Testis (tissue), 3 donors: Measurements from ENCODE around the gene TRPM3. TPM values are rescaled to one million over a fixed set of nuclear protein-coding genes. Genes with fewer than 3 reads are reported as not detected.

Source experiments
- DNase-seq: peaks from one replicate; pipeline ENCODE4 v3.0.0-alpha.2; 2019
- H3K27ac ChIP-seq, 2 donors: fragments of 200-600 bp; sonication (generic); one replicate each; pipeline ENCODE4 v1.5.1; 2019
- H3K27me3 ChIP-seq: fragments of 200-600 bp; sonication (generic); one replicate; pipeline ENCODE4 v1.5.1; 2019
- H3K36me3 ChIP-seq: fragments of 200-600 bp; sonication (generic); one replicate; pipeline ENCODE4 v1.5.1; 2017; ENCODE audit warnings: low read depth; ENCODE audit errors: missing control alignments
- H3K4me1 ChIP-seq: fragments of 200-600 bp; sonication (generic); one replicate; pipeline ENCODE4 v1.5.1; 2019
- H3K4me3 ChIP-seq, 2 donors: fragments of 200-600 bp; sonication (generic); one replicate each; pipeline ENCODE4 v1.5.1; 2017 to 2019
- H3K9me3 ChIP-seq: fragments of 200-600 bp; sonication (generic); one replicate; pipeline ENCODE4 v1.5.1; 2017
- POLR2A ChIP-seq: fragments of 450-650 bp; IDR thresholded peaks from one replicate; pipeline ENCODE4 v1.6.1; 2017; ENCODE audit warnings: antibody characterized with exemption, mild to moderate bottlenecking, moderate library complexity
- whole genome bisulfite sequencing, 2 donors: methylation state at CpG; one replicate each; pipeline ENCODE4 v1.1.5; 2018; 5-methylcytosine and 5-hydroxymethylcytosine counted together
- intact Hi-C: fragments of 100-400 bp; cut with DNase I; formaldehyde crosslinking; loops from one replicate; pipeline ENCODE4 v1.15.1; 2023; ENCODE audit warnings: low total_unique reads
- polyA plus RNA-seq: library from polyadenylated mRNA; stranded (reverse); fragments of 350-450 nt; fragmentation: Illumina TruSeq; extraction: RNeasy Lipid Tissue Mini Kit (QIAGEN cat#74804); gene quantifications from one replicate; pipeline ENCODE4 v1.2.3, GENCODE V29; 2014; ENCODE audit warnings: low read depth, low replicate concordance; ENCODE audit not compliant: insufficient read depth
- total RNA-seq, 2 donors: library from RNA; depleted of rRNA; stranded (reverse); fragments of >200 nt; gene quantifications; one replicate each; pipeline ENCODE4 v1.2.3, GENCODE V29; 2016
- TF ChIP-seq, protein P1 (sequence below), 3 experiments: fragments of 450-650 bp in 2 of 3; fragments of 200-600 bp in 1 of 3; sonication (generic) in 1 of 3; IDR thresholded peaks; one replicate each; pipeline ENCODE4 v1.5.1; 2016 to 2019; ENCODE audit warnings: antibody characterized with exemption in 3 of 3, mild to moderate bottlenecking in 2 of 3, moderate library complexity in 1 of 3

The TRPM3 gene
- total and polyA plus RNA-seq, 3 donors from 2014 or later: 4.1 to 54.3 (median 43.9) TPM

DNA sequence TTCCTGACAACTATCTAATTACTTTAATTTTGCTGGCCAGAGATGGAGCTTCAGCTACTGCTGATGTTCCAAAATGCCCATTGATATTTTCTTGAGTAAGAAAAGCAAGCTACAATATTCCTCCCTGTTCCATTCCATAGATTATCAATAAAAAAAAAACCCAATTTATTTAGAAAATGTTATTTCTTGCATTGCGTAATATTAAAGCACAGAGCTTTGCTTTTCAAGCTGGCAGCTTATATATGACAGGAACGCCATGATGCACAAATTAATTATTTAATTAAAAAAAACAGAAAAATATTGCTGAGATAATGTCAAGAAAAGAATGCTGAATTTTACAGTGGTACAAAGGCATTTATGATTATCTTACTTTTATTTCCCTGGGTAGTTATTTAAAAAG, 47.9 kb downstream of the TRPM3 start:
- H3K9me3 ChIP-seq: no peaks in the 10 kb centered on the region
- H3K4me3 ChIP-seq: no peak overlapping the region
- no peaks in the 10 kb centered on the region for H3K4me1 ChIP-seq
- intact Hi-C loops: no loop called here
- WGBS, 2 donors: 95 to 96% methylated on average over 2 of the region's 2 CpGs
- no peaks in the 10 kb centered on the region for H3K36me3 ChIP-seq
- DNase-seq: no peak
- TF ChIP-seq, protein P1, sequence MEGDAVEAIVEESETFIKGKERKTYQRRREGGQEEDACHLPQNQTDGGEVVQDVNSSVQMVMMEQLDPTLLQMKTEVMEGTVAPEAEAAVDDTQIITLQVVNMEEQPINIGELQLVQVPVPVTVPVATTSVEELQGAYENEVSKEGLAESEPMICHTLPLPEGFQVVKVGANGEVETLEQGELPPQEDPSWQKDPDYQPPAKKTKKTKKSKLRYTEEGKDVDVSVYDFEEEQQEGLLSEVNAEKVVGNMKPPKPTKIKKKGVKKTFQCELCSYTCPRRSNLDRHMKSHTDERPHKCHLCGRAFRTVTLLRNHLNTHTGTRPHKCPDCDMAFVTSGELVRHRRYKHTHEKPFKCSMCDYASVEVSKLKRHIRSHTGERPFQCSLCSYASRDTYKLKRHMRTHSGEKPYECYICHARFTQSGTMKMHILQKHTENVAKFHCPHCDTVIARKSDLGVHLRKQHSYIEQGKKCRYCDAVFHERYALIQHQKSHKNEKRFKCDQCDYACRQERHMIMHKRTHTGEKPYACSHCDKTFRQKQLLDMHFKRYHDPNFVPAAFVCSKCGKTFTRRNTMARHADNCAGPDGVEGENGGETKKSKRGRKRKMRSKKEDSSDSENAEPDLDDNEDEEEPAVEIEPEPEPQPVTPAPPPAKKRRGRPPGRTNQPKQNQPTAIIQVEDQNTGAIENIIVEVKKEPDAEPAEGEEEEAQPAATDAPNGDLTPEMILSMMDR (IDR thresholded peaks at IDR 0.05): no peak
- no peak for TF ChIP-seq POLR2A
- H3K27ac ChIP-seq: no peak overlapping the region
- H3K27me3 ChIP-seq: no peaks in the 10 kb centered on the region

DNA sequence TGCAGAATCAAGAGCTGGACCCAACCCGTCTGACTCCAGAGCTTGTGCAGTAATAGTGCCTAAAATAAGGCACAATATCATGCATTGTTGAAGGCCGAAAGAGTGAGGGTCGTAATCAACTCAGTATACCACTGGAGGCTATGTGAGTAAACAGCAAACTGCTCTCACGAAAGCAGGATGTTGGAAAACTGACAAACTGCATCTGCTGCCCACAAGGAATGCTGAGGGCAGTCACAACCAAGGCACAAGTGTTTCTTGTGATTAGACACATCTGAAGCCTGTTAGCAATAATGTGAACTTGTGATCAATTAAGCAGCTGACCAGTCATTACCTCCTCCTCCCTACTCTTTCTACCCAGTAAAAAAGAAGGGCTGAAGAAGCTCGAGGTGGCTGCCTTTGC, 48.8 kb downstream of the TRPM3 start:
- no peak for TF ChIP-seq POLR2A
- TF ChIP-seq, protein P1 (IDR thresholded peaks at IDR 0.05): no peak
- Histone ChIP-seq H3K4me3 (no peak overlapping the region), H3K36me3 (no peaks in the 10 kb centered on the region), H3K9me3 (no peaks in the 10 kb centered on the region), H3K27ac (no peak overlapping the region), H3K4me1 (no peaks in the 10 kb centered on the region), H3K27me3 (no peaks in the 10 kb centered on the region)
- WGBS, 2 donors: 84 to 88% methylated on average over 5 of the region's 5 CpGs
- DNase-seq: no peak
- intact Hi-C loops: no loop called here

DNA sequence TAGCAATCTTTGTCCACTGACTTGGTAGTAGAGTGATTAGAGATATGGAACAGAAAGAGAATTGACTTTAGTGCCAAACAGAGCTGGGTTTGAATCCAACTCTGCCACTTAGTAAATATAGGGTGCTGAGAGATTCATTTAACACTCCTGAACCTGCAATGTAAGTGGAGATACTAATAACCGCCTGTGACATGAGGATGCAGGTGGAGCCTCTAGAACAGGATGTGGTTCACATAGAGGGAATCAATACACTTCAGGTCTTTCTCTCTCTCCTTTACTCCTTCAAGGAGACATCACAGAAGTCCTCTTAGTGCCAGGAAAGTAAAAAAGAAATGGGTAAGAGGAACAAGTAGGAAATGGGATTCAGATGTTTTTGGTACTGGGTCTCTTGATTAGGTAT, 49.8 kb downstream of the TRPM3 start:
- Histone ChIP-seq H3K9me3 (no peaks in the 10 kb centered on the region), H3K27me3 (no peaks in the 10 kb centered on the region), H3K4me1 (no peaks in the 10 kb centered on the region), H3K4me3 (no peak overlapping the region), H3K27ac (no peak overlapping the region), H3K36me3 (no peaks in the 10 kb centered on the region)
- intact Hi-C loops: no loop called here
- TF ChIP-seq, protein P1 (IDR thresholded peaks at IDR 0.05): no peak
- no peak for TF ChIP-seq POLR2A
- no peak for DNase-seq
- 73 to 100% methylated on average over 1 of the region's 1 CpG for WGBS, 2 donors

DNA sequence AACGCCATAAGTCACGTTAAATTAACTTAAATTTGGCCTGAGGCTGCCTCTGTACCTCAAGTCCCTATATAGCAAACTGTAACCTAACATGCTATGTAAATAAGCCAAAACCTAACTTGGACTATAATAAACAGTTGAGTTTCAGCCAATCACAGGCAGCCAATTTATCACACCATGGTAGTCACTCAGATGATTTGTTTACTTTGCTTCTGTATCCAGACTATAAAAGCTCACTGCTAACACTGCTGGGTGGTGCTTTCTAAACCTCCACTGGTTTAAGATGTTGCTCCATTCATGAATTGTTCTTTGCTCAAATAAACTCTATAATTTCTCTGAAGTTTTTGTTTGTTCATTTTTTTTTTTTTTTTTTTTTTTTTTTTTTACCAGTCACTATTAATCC, 62.8 kb downstream of the TRPM3 start:
- intact Hi-C loops: no loop called here
- Histone ChIP-seq H3K4me3 (no peak overlapping the region), H3K27ac (no peak overlapping the region), H3K27me3 (no peaks in the 10 kb centered on the region), H3K36me3 (no peaks in the 10 kb centered on the region), H3K9me3 (no peaks in the 10 kb centered on the region), H3K4me1 (no peaks in the 10 kb centered on the region)
- TF ChIP-seq, protein P1 (IDR thresholded peaks at IDR 0.05): no peak
- no peak for TF ChIP-seq POLR2A
- DNase-seq: no peak
- 98 to 100% methylated on average over 2 of the region's 2 CpGs for WGBS, 2 donors

DNA sequence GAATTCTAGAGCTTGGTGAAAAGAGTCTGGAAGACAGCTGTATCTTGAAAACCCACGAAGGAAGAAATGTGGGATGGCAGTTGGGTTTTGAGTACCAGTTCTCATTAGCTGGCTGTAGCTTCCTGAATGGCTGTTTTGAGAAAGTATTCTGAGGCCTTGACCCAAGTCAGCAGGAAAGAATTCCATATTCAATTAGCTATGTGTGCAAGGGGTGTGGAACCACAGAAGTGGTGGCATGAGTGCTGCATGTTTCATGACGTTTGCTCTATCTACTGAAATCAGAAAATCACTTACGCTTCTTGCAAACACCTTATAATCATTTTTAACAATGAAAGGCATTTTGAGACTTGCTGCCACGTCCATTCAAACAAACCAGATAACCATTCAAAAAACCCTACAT, 69.1 kb downstream of the TRPM3 start:
- H3K4me3 ChIP-seq: no peak overlapping the region
- H3K9me3 ChIP-seq: no peaks in the 10 kb centered on the region
- TF ChIP-seq, protein P1 (IDR thresholded peaks at IDR 0.05): no peak
- no peak for TF ChIP-seq POLR2A
- no peak for DNase-seq
- 74 to 77% methylated on average over 4 of the region's 4 CpGs for WGBS, 2 donors
- H3K36me3 ChIP-seq: no peaks in the 10 kb centered on the region
- H3K27ac ChIP-seq: no peak overlapping the region
- no peaks in the 10 kb centered on the region for H3K4me1 ChIP-seq
- H3K27me3 ChIP-seq: no peaks in the 10 kb centered on the region
- intact Hi-C loops: no loop called here
